OCI-LY7 (cell line): ENCODE results near the gene JAML.

Source experiments
- EZH2phosphoT487 ChIP-seq: fragments of 200-600 bp; sonication (generic); IDR thresholded peaks from 2 replicates; pipeline ENCODE4 v1.6.1; 2018; ENCODE audit warnings: low read depth, borderline replicate concordance, mild to moderate bottlenecking, mixed run types, antibody characterized with exemption, low read length, moderate library complexity, mixed read lengths
- TF ChIP-seq, protein P1 (sequence below): fragments of 200-600 bp; sonication (generic); conservative IDR thresholded peaks from 2 replicates; pipeline ENCODE4 v1.5.1; 2014; ENCODE audit warnings: mild to moderate bottlenecking, antibody characterized with exemption, low read length, moderate library complexity, mixed read lengths

DNA sequence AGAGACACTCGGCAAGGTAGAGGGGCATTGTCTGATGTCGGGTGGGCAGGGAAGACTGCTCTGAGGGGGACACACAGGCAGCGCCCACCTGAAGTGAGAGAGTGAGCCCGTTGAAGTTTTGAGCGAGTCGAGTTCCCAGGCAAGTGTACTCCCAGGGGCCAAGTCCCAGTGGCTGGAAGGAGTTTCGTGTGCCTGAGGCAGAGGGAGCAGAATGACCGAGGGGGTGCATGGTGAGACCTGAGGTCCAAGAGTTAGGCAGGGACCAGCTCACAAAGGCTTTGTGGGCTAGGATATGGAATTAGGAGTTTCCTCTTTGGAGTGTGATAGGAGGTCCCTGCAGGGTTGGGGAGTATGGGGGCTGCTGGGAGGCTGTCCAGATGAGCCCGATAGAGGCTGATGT lies 54.6 kb downstream of the JAML start:
- TF ChIP-seq, protein P1, sequence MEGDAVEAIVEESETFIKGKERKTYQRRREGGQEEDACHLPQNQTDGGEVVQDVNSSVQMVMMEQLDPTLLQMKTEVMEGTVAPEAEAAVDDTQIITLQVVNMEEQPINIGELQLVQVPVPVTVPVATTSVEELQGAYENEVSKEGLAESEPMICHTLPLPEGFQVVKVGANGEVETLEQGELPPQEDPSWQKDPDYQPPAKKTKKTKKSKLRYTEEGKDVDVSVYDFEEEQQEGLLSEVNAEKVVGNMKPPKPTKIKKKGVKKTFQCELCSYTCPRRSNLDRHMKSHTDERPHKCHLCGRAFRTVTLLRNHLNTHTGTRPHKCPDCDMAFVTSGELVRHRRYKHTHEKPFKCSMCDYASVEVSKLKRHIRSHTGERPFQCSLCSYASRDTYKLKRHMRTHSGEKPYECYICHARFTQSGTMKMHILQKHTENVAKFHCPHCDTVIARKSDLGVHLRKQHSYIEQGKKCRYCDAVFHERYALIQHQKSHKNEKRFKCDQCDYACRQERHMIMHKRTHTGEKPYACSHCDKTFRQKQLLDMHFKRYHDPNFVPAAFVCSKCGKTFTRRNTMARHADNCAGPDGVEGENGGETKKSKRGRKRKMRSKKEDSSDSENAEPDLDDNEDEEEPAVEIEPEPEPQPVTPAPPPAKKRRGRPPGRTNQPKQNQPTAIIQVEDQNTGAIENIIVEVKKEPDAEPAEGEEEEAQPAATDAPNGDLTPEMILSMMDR = no peak
- no peak for TF ChIP-seq EZH2phosphoT487
